HG02938 (cell line): ENCODE results near the gene ARHGEF12.
"Not testable (repeated sequence)": the region's sequence is repeated elsewhere in the genome, so short reads cannot be mapped to it uniquely, and the experiment has no call there.

Source experiments
- ATAC-seq: cut with Tn5 transposase; IDR thresholded peaks from one replicate; pipeline ENCODE4 v1.9.1; 2021; ENCODE audit warnings: mild to moderate bottlenecking, moderate library complexity; ENCODE audit not compliant: unreplicated experiment

The ARHGEF12 gene

GRCh38 chr11:120489799-120490198, 153.6 kb downstream of the ARHGEF12 start:
- no peak for ATAC-seq

GRCh38 chr11:120492486-120492885, 156.3 kb downstream of the ARHGEF12 start:
- ATAC-seq = no peak

GRCh38 chr11:120494595-120494994, 158.4 kb downstream of the ARHGEF12 start:
- ATAC-seq = no peak

GRCh38 chr11:120499088-120499487, 162.9 kb downstream of the ARHGEF12 start:
- ATAC-seq = no peak

GRCh38 chr11:120499859-120500258, 163.6 kb downstream of the ARHGEF12 start:
- no peak for ATAC-seq

- no peak for ATAC-seq
Measured at GRCh38 chr11:120500414-120501071, 164.3 kb downstream of the ARHGEF12 start.

GRCh38 chr11:120501440-120501839, 165.2 kb downstream of the ARHGEF12 start:
- ATAC-seq = no peak

GRCh38 chr11:120501976-120502755, 166.0 kb downstream of the ARHGEF12 start:
- no peak for ATAC-seq

GRCh38 chr11:120503529-120503928, 167.3 kb downstream of the ARHGEF12 start:
- ATAC-seq = not testable (repeated sequence)

- ATAC-seq = no peak
Measured at GRCh38 chr11:120505801-120506425, 169.7 kb downstream of the ARHGEF12 start.

- no peak for ATAC-seq
Measured at GRCh38 chr11:120509346-120510053, 173.3 kb downstream of the ARHGEF12 start.

GRCh38 chr11:120510406-120511115, 174.3 kb downstream of the ARHGEF12 start:
- no peak for ATAC-seq

- peak; percentile 79 for ATAC-seq
Measured at GRCh38 chr11:120511116-120511819, 175.1 kb downstream of the ARHGEF12 start, which contains the start of gene GRIK4. TSS of gene GRIK4 (plus strand) at chr11:120511748. CDS start at chr11:120660319, 148,571 bp downstream.

GRCh38 chr11:120511820-120512738, 175.9 kb downstream of the ARHGEF12 start:
- ATAC-seq = no peak

GRCh38 chr11:120512739-120513435, 176.7 kb downstream of the ARHGEF12 start:
- no peak for ATAC-seq

- no peak for ATAC-seq
Measured at GRCh38 chr11:120513436-120514315, 177.5 kb downstream of the ARHGEF12 start.

GRCh38 chr11:120514541-120515121, 178.4 kb downstream of the ARHGEF12 start:
- ATAC-seq = no peak
